ENCODE measurements around the gene RANBP17.

Gene RANBP17

GRCh38 chr5:171310819-171311321 is 449.1 kb downstream of the RANBP17 start:
- TF ChIP-seq CTCF (IDR thresholded peaks at IDR 0.05; ENCODE audit: low read depth, low read length, missing control alignments): no peak
- no peak for DNase-seq (ENCODE audit: low read depth)
- no peak overlapping the region for H3K4me3 ChIP-seq (ENCODE audit: low read depth, low read length)

GRCh38 chr5:171311322-171312077 is 449.7 kb downstream of the RANBP17 start:
- H3K4me3 ChIP-seq (ENCODE audit: low read depth, low read length): no peak overlapping the region
- no peak for DNase-seq (ENCODE audit: low read depth)

GRCh38 chr5:171312129-171312974 is 450.5 kb downstream of the RANBP17 start:
- no peak overlapping the region for H3K4me3 ChIP-seq (ENCODE audit: low read depth, low read length)
- DNase-seq (ENCODE audit: low read depth): no peak
- no peak for TF ChIP-seq CTCF (IDR thresholded peaks at IDR 0.05; ENCODE audit: low read depth, low read length, missing control alignments)

More at GRCh38 chr5:171311322-171312077, 449.7 kb downstream of the RANBP17 start:
- TF ChIP-seq CTCF (IDR thresholded peaks at IDR 0.05; ENCODE audit: low read depth, low read length, missing control alignments): no peak

GRCh38 chr5:171313481-171314206 is 451.8 kb downstream of the RANBP17 start:
- no peak for TF ChIP-seq CTCF (IDR thresholded peaks at IDR 0.05; ENCODE audit: low read depth, low read length, missing control alignments)
- DNase-seq (ENCODE audit: low read depth): no peak
- H3K4me3 ChIP-seq (ENCODE audit: low read depth, low read length): no peak overlapping the region

- no peak for DNase-seq (ENCODE audit: low read depth)
- H3K4me3 ChIP-seq (ENCODE audit: low read depth, low read length): no peak overlapping the region
- TF ChIP-seq CTCF (IDR thresholded peaks at IDR 0.05; ENCODE audit: low read depth, low read length, missing control alignments): no peak
Observed at GRCh38 chr5:171314728-171315385, 453.0 kb downstream of the RANBP17 start.

- no peak for DNase-seq (ENCODE audit: low read depth)
- H3K4me3 ChIP-seq (ENCODE audit: low read depth, low read length): no peak overlapping the region
- TF ChIP-seq CTCF (IDR thresholded peaks at IDR 0.05; ENCODE audit: low read depth, low read length, missing control alignments): no peak
Observed at GRCh38 chr5:171315386-171315891, 453.6 kb downstream of the RANBP17 start.
